Osteocyte (in vitro differentiated cells): ENCODE results near the gene ZNF516. TPM values are rescaled to one million over a fixed set of nuclear protein-coding genes. Genes with fewer than 3 reads are reported as not detected.

Experiments used
- DNase-seq: peaks from one replicate; pipeline ENCODE4 v3.0.0; 2021; ENCODE audit warnings: mixed read lengths; ENCODE audit not compliant: unreplicated experiment; ENCODE audit errors: extremely low spot score
- H3K27ac Mint-ChIP-seq: one replicate; pipeline ENCODE4 v1.8.0; 2021; ENCODE audit warnings: mild to moderate bottlenecking, mixed read lengths; ENCODE audit not compliant: unreplicated experiment
- H3K27me3 Mint-ChIP-seq: one replicate; pipeline ENCODE4 v1.8.0; 2021; ENCODE audit warnings: mixed read lengths; ENCODE audit not compliant: unreplicated experiment
- H3K36me3 Mint-ChIP-seq: one replicate; pipeline ENCODE4 v1.8.0; 2021; ENCODE audit warnings: mixed read lengths; ENCODE audit not compliant: unreplicated experiment
- H3K4me1 Mint-ChIP-seq: one replicate; pipeline ENCODE4 v1.8.0; 2021; ENCODE audit warnings: mixed read lengths; ENCODE audit not compliant: unreplicated experiment
- H3K4me3 Mint-ChIP-seq: one replicate; pipeline ENCODE4 v1.8.0; 2021; ENCODE audit warnings: mild to moderate bottlenecking, moderate library complexity, mixed read lengths; ENCODE audit not compliant: unreplicated experiment
- H3K9me3 Mint-ChIP-seq: one replicate; pipeline ENCODE4 v1.8.0; 2021; ENCODE audit warnings: mixed read lengths; ENCODE audit not compliant: unreplicated experiment
- CTCF ChIP-seq: fragments of 200-600 bp; sonication (generic); IDR thresholded peaks from 2 replicates; pipeline ENCODE4 v1.5.0; 2021; ENCODE audit warnings: antibody characterized with exemption, mild to moderate bottlenecking, moderate library complexity
- total RNA-seq: library from RNA; stranded (reverse); gene quantifications from 2 replicates; pipeline ENCODE4 v1.2.1, GENCODE V29; 2021

ZNF516 gene
- total RNA-seq, 1 donor from 2014 or later = 36.3 TPM

GRCh38 chr18:76335859-76336640 lies 159.0 kb downstream of the ZNF516 start:
- no peak for TF ChIP-seq CTCF
- no peaks in the 10 kb centered on the region for H3K36me3 Mint-ChIP-seq
- no peak overlapping the region for H3K27ac Mint-ChIP-seq
- no peak overlapping the region for H3K4me3 Mint-ChIP-seq
- no peak for DNase-seq
- H3K9me3 Mint-ChIP-seq = peaks cover 11% of the 10 kb centered on the region
- no peaks in the 10 kb centered on the region for H3K4me1 Mint-ChIP-seq
- H3K27me3 Mint-ChIP-seq = no peaks in the 10 kb centered on the region

GRCh38 chr18:76328140-76328539 lies 166.9 kb downstream of the ZNF516 start:
- H3K9me3 Mint-ChIP-seq = peaks cover 20% of the 10 kb centered on the region
- DNase-seq = no peak

GRCh38 chr18:76323891-76324290 lies 171.2 kb downstream of the ZNF516 start:
- Mint-ChIP-seq H3K27ac (no peak overlapping the region), H3K36me3 (no peaks in the 10 kb centered on the region), H3K9me3 (no peaks in the 10 kb centered on the region), H3K4me3 (no peak overlapping the region), H3K4me1 (no peaks in the 10 kb centered on the region), H3K27me3 (peaks cover under 1% of the 10 kb centered on the region)
- no peak for DNase-seq
- no peak for TF ChIP-seq CTCF

More at GRCh38 chr18:76328140-76328539, 166.9 kb downstream of the ZNF516 start:
- no peaks in the 10 kb centered on the region for H3K36me3 Mint-ChIP-seq
- no peaks in the 10 kb centered on the region for H3K4me1 Mint-ChIP-seq
- H3K27me3 Mint-ChIP-seq = peaks cover 14% of the 10 kb centered on the region
- no peak overlapping the region for H3K27ac Mint-ChIP-seq
- TF ChIP-seq CTCF = no peak
- H3K4me3 Mint-ChIP-seq = no peak overlapping the region

GRCh38 chr18:76322686-76323085 lies 172.4 kb downstream of the ZNF516 start:
- no peaks in the 10 kb centered on the region for H3K9me3 Mint-ChIP-seq
- DNase-seq = no peak
- no peaks in the 10 kb centered on the region for H3K27me3 Mint-ChIP-seq
- TF ChIP-seq CTCF = no peak
- H3K4me1 Mint-ChIP-seq = no peaks in the 10 kb centered on the region
- H3K27ac Mint-ChIP-seq = no peak overlapping the region
- no peak overlapping the region for H3K4me3 Mint-ChIP-seq
- no peaks in the 10 kb centered on the region for H3K36me3 Mint-ChIP-seq

- Mint-ChIP-seq H3K4me3 (no peak overlapping the region), H3K27ac (no peak overlapping the region), H3K4me1 (no peaks in the 10 kb centered on the region), H3K36me3 (no peaks in the 10 kb centered on the region), H3K9me3 (no peaks in the 10 kb centered on the region), H3K27me3 (peaks cover 3% of the 10 kb centered on the region)
- DNase-seq = no peak
- no peak for TF ChIP-seq CTCF
Measured at GRCh38 chr18:76319366-76319765, 175.7 kb downstream of the ZNF516 start.
